ENCODE measurements around the gene JOSD2. TPM values are rescaled to one million over a fixed set of nuclear protein-coding genes. Genes with fewer than 3 reads are reported as not detected.

The JOSD2 gene
- total RNA-seq, 1 experiment from 2014 or later: 40.9 TPM

- intact Hi-C loops (cut with micrococcal nuclease): no loop called here
- Histone ChIP-seq H3K36me3 (ENCODE audit: control insufficient read depth in 1 of 2, insufficient read depth in 2 of 2, low read length in 2 of 2) (no peaks in the 10 kb centered on the region), H4K20me1 (ENCODE audit: insufficient read depth) (no peaks in the 10 kb centered on the region), H3K27ac (ENCODE audit: low read depth, low read length) (no peak overlapping the region), H3K27me3 (ENCODE audit: insufficient read depth, low read length) (no peaks in the 10 kb centered on the region), H3K9me3 (ENCODE audit: control insufficient read depth in 1 of 2, insufficient read depth in 1 of 2, low read depth in 1 of 2, low read length in 2 of 2) (no peaks in the 10 kb centered on the region), H3K9ac (ENCODE audit: low read length) (no peak overlapping the region), H3K79me2 (ENCODE audit: insufficient read depth, low read length) (no peaks in the 10 kb centered on the region), H3K4me3 (replicated peaks in 1 of 2; ENCODE audit: low read depth in 1 of 2, low read length in 2 of 2) (no peak overlapping the region), H3K4me2 (ENCODE audit: low read length) (no peak overlapping the region), H3K4me1 (ENCODE audit: control insufficient read depth in 1 of 2, insufficient read depth in 2 of 2, low read length in 2 of 2) (peaks cover 19 to 47% of the 10 kb centered on the region in 2 experiments), H3K9me2 (ENCODE audit: insufficient read depth) (no peaks in the 10 kb centered on the region), H2AFZ (ENCODE audit: low read depth, low read length, poor library complexity, severe bottlenecking) (no peak overlapping the region)
- no peak for TF ChIP-seq RAD21 (IDR thresholded peaks at IDR 0.05; ENCODE audit: low read depth)
- no peak for TF ChIP-seq SIN3A (IDR thresholded peaks at IDR 0.05; ENCODE audit: low read depth)
- TF ChIP-seq TCF7L2 (IDR thresholded peaks at IDR 0.05; ENCODE audit: borderline replicate concordance, extremely low read depth, insufficient read depth, insufficient read length): no peak
- no peak for TF ChIP-seq ZNF274 (IDR thresholded peaks at IDR 0.05; ENCODE audit: low read depth, low read length)
- TF ChIP-seq YY1 (IDR thresholded peaks at IDR 0.05; ENCODE audit: extremely low read depth, insufficient replicate concordance, low read depth, low read length): no peak
- no peak for TF ChIP-seq EGR1 (IDR thresholded peaks at IDR 0.05; ENCODE audit: low read depth)
- no peak for TF ChIP-seq ELF1 (IDR thresholded peaks at IDR 0.05; ENCODE audit: borderline replicate concordance, low read depth)
- no peak for TF ChIP-seq EZH2 (IDR thresholded peaks at IDR 0.05)
- TF ChIP-seq ZFX (IDR thresholded peaks at IDR 0.05): no peak
- no peak for TF ChIP-seq CTCF (IDR thresholded peaks at IDR 0.05 in 2 of 3, conservative IDR thresholded peaks at IDR 0.05 in 1 of 3; ENCODE audit: borderline replicate concordance in 1 of 3, insufficient read depth in 1 of 3, low read depth in 2 of 3, low read length in 2 of 3)
- no peak for TF ChIP-seq SP1 (IDR thresholded peaks at IDR 0.05; ENCODE audit: low read depth)
- TF ChIP-seq CEBPB (IDR thresholded peaks at IDR 0.05; ENCODE audit: low read depth): no peak
- no peak for TF ChIP-seq ZBTB33 (IDR thresholded peaks at IDR 0.05; ENCODE audit: extremely low read depth, insufficient replicate concordance, low read length)
- no peak for TF ChIP-seq ATF3 (IDR thresholded peaks at IDR 0.05)
- no peak for TF ChIP-seq REST (IDR thresholded peaks at IDR 0.05; ENCODE audit: low read depth)
- RAD21 ChIA-PET (ENCODE audit: low non-redundant PET in 1 of 2, low total read pairs in 2 of 2, uncharacterized antibody in 2 of 2, unreplicated experiment in 2 of 2): no interaction called here
- POLR2A ChIA-PET: no interaction called here
- no peak for ATAC-seq
- CTCF ChIA-PET: no interaction called here
- no peak for DNase-seq (ENCODE audit: low read depth, low spot score)
- no TSS peak for BruUV-seq (replicated peaks)
Observed at GRCh38 chr19:50464348-50464747, 46.6 kb downstream of the JOSD2 start.

All from HCT116 (cell line).